HepG2 (cell line): ENCODE data around the gene FNDC10. TPM values are rescaled to one million over a fixed set of nuclear protein-coding genes. Genes with fewer than 3 reads are reported as not detected.

Experiments used
- ATAC-seq: fragments of 200-7000 bp; cut with Tn5 transposase; 3 replicates; pipeline ENCODE4 v1.9.1; 2020; ENCODE audit warnings: mild to moderate bottlenecking, moderate library complexity
- BruUV-seq: library from RNA; stranded (reverse); fragments of 400-500 nt; replicated peaks from 2 replicates; lab custom pipeline; 2021; lab: Mats Ljungman, UMichigan
- CTCF ChIA-PET: fragments of 300-600 bp; formaldehyde crosslinking; extraction: SDS; loops from one replicate; lab custom pipeline; 2021; ENCODE audit warnings: low total read pairs, inconsistent platforms, low intra/inter-chr PET ratio; lab: Yijun Ruan, JAX
- POLR2A ChIA-PET: fragments of 350-600 bp; sonication (Branson Sonifier 250); formaldehyde crosslinking; loops from one replicate; lab custom pipeline; 2020; ENCODE audit warnings: antibody characterized with exemption, inconsistent platforms; lab: Yijun Ruan, JAX
- DNase-seq: peaks from one replicate; pipeline ENCODE4 v3.0.0-alpha.2; 2015; ENCODE audit warnings: low spot score
- FAIRE-seq: peaks from 3 replicates; lab custom pipeline; 2011; peaks lifted over from hg19 to GRCh38; lab: Jason Lieb, UNC
- H2AFZ ChIP-seq: one replicate; pipeline ENCODE4 v1.6.1; 2011; ENCODE audit warnings: low read length, inconsistent platforms
- H3K27ac ChIP-seq: fragments of 300-600 bp; 3 replicates; pipeline ENCODE4 v1.8.0; 2011; ENCODE audit warnings: mixed run types, mild to moderate bottlenecking, mixed read lengths, low read length, inconsistent platforms; ENCODE audit not compliant: insufficient read depth; ENCODE audit errors: extremely low read length
- H3K27me3 ChIP-seq, 2 experiments: fragments of 200-600 bp in 1 of 2; 2 replicates in 1 of 2; 3 replicates in 1 of 2; pipeline versions ENCODE4 v1.6.0 to v1.8.0; 2011; ENCODE audit warnings: low read length in 2 of 2, mild to moderate bottlenecking in 2 of 2, moderate library complexity in 2 of 2, inconsistent platforms in 1 of 2; ENCODE audit not compliant: insufficient read depth in 2 of 2, control insufficient read depth in 1 of 2
- H3K36me3 ChIP-seq, 2 experiments: fragments of 200-600 bp in 1 of 2; replicated peaks in 1 of 2; 2 replicates in 1 of 2; 3 replicates in 1 of 2; pipeline versions ENCODE4 v1.5.1 to v1.8.0; 2011; ENCODE audit warnings: low read length in 2 of 2, inconsistent platforms in 1 of 2; ENCODE audit not compliant: insufficient read depth in 2 of 2, control insufficient read depth in 1 of 2
- H3K4me1 ChIP-seq: 2 replicates; pipeline ENCODE4 v1.5.1; 2012; ENCODE audit warnings: low read length, inconsistent platforms; ENCODE audit not compliant: insufficient read depth
- H3K4me2 ChIP-seq: 2 replicates; pipeline ENCODE4 v1.6.0; 2011; ENCODE audit warnings: low read depth, low read length, inconsistent platforms
- H3K4me3 ChIP-seq, 3 experiments: fragments of 200-600 bp in 1 of 3; sonication (generic), shearing (Covaris generic) in 1 of 3; replicated peaks in 1 of 3; 2 replicates each; pipeline ENCODE4 v1.5.1; 2011 to 2016; ENCODE audit warnings: low read length in 3 of 3, inconsistent platforms in 2 of 3, low read depth in 2 of 3, mild to moderate bottlenecking in 2 of 3, control low read depth in 1 of 3, mixed read lengths in 1 of 3; ENCODE audit not compliant: insufficient read depth in 1 of 3
- H3K79me2 ChIP-seq: one replicate; pipeline ENCODE4 v1.6.1; 2011; ENCODE audit warnings: low read length, inconsistent platforms; ENCODE audit not compliant: insufficient read depth
- H3K9ac ChIP-seq: 2 replicates; pipeline ENCODE4 v1.6.0; 2011; ENCODE audit warnings: mild to moderate bottlenecking, low read depth, low read length, inconsistent platforms; ENCODE audit not compliant: insufficient read depth
- H3K9me3 ChIP-seq: 2 replicates; pipeline ENCODE4 v1.5.1; 2012; ENCODE audit warnings: mild to moderate bottlenecking, low read length
- H4K20me1 ChIP-seq: 2 replicates; pipeline ENCODE4 v1.6.0; 2011; ENCODE audit warnings: inconsistent platforms, mild to moderate bottlenecking, low read length, moderate library complexity; ENCODE audit not compliant: insufficient read depth
- ATRX ChIP-seq: sonication (generic); formaldehyde crosslinking; IDR thresholded peaks from 2 replicates; pipeline ENCODE4 v1.4.0; 2020; ENCODE audit warnings: missing genetic modification reagents, borderline replicate concordance
- HMGA1 ChIP-seq: sonication (generic); formaldehyde crosslinking; conservative IDR thresholded peaks from 2 replicates; pipeline ENCODE4 v1.4.0; 2020; ENCODE audit warnings: missing genetic modification reagents
- MZF1 ChIP-seq: sonication (generic); formaldehyde crosslinking; IDR thresholded peaks from 2 replicates; pipeline ENCODE4 v1.8.1; 2023; ENCODE audit warnings: mild to moderate bottlenecking, missing genetic modification reagents, borderline replicate concordance
- PRMT3 ChIP-seq: sonication (generic); formaldehyde crosslinking; IDR thresholded peaks from 2 replicates; pipeline ENCODE4 v1.8.1; 2022; ENCODE audit warnings: low read depth, mild to moderate bottlenecking, moderate library complexity, missing genetic modification reagents, borderline replicate concordance
- TMF1 ChIP-seq: sonication (generic); formaldehyde crosslinking; IDR thresholded peaks from 2 replicates; pipeline ENCODE4 v1.8.1; 2022; ENCODE audit warnings: low read depth, missing genetic modification reagents
- ZBTB38 ChIP-seq: sonication (generic); formaldehyde crosslinking; IDR thresholded peaks from 2 replicates; pipeline ENCODE4 v1.5.1; 2020; ENCODE audit warnings: mild to moderate bottlenecking, missing genetic modification reagents
- ZNF318 ChIP-seq: sonication (generic); formaldehyde crosslinking; IDR thresholded peaks from 2 replicates; pipeline ENCODE4 v1.4.0; 2020; ENCODE audit warnings: mild to moderate bottlenecking, missing genetic modification reagents
- WGBS: methylation state at CpG from one replicate; pipeline ENCODE4 v1.1.6; 2017; ENCODE audit warnings: low lambda C conversion rate; 5-methylcytosine and 5-hydroxymethylcytosine counted together
- in situ Hi-C: cut with HindIII; loops from 2 replicates; pipeline ENCODE4 v1.10.0; 2017; ENCODE audit warnings: low pct_unique_long_range_greater_than_20kb; ENCODE audit not compliant: extremely low pct_ligation_motif_present
- intact Hi-C: fragments of 100-400 bp; cut with micrococcal nuclease; formaldehyde crosslinking; loops from one replicate; pipeline ENCODE4 v1.10.0; 2022; ENCODE audit not compliant: unreplicated experiment
- polyA plus RNA-seq, 8 experiments: library from polyadenylated mRNA; depleted of rRNA in 3 of 8; stranded (reverse) in 7 of 8; unstranded in 1 of 8; fragments of >200 nt; fragmentation: Illumina TruSeq in 4 of 8; extraction: Trizol in 4 of 8; gene quantifications; 2 replicates each; pipeline versions ENCODE4 v1.2.1 to v1.2.3, GENCODE V29; 2011 to 2016; ENCODE audit warnings: low read depth in 4 of 8, missing spikeins in 1 of 8, mixed read lengths in 1 of 8; ENCODE audit not compliant: insufficient read depth in 1 of 8
- total RNA-seq, 5 experiments: library from RNA; depleted of rRNA; stranded (reverse); fragments of >200 nt; fragmentation: Illumina TruSeq; extraction: Trizol; gene quantifications; 2 replicates each; pipeline ENCODE4 v1.2.3, GENCODE V29; 2016; ENCODE audit warnings: low read depth in 1 of 5

The FNDC10 gene
- total and polyA plus RNA-seq, 2 of the 13 experiments (the other 11 are each of a cell fraction or from before 2014, with no cell fraction given) = 2.2 to 2.5 TPM

- Histone ChIP-seq H3K27ac (no peak overlapping the region), H3K79me2 (peaks cover 84% of the 10 kb centered on the region), H3K4me2 (no peak overlapping the region; the same call in 1 of the 2 replicates), H3K4me3 (no peak overlapping the region), H2AFZ (no peak overlapping the region), H3K4me1 (peaks cover 21% of the 10 kb centered on the region), H4K20me1 (peaks cover 32% of the 10 kb centered on the region), H3K9me3 (no peaks in the 10 kb centered on the region), H3K27me3 (peaks cover 0 to 2% of the 10 kb centered on the region in 2 experiments; a peak in 1 of 5 replicates), H3K36me3 (peaks cover 15 to 33% of the 10 kb centered on the region in 2 experiments), H3K9ac (0 out of 2 replicates have a peak overlapping the region, but pooled peaks have one; percentile 23)
- BruUV-seq = no TSS peak
- no peak for TF ChIP-seq TMF1 (CRISPR knock-in tag)
- CTCF ChIA-PET = no interaction called here
- intact Hi-C loops = no loop called here
- no peak for DNase-seq
- in situ Hi-C loops = no loop called here
- WGBS = 100% methylated on average over 5 of the region's 7 CpGs
- no peak for FAIRE-seq
- ATAC-seq = no peak
- POLR2A ChIA-PET = interaction anchor here (1.1 kb wide), 1 partner anchor 19 kb away, joined by 3 read pairs; no protein-coding TSS in a partner anchor
Measured at GRCh38 chr1:1569341-1569740, 30.6 kb downstream of the FNDC10 start.

GRCh38 chr1:1567891-1568291, 32.0 kb downstream of the FNDC10 start:
- Histone ChIP-seq H3K9me3 (no peaks in the 10 kb centered on the region), H2AFZ (no peak overlapping the region), H3K36me3 (peaks cover 17 to 45% of the 10 kb centered on the region in 2 experiments), H3K4me1 (peaks cover 14% of the 10 kb centered on the region), H3K79me2 (peaks cover 75% of the 10 kb centered on the region), H3K27ac (no peak overlapping the region), H4K20me1 (peaks cover 29% of the 10 kb centered on the region), H3K9ac (no peak overlapping the region), H3K4me2 (no peak overlapping the region), H3K27me3 (no peaks in the 10 kb centered on the region), H3K4me3 (no peak overlapping the region)
- intact Hi-C loops = no loop called here
- FAIRE-seq (no peak), DNase-seq (no peak), ATAC-seq (no peak)
- in situ Hi-C loops = no loop called here
- POLR2A ChIA-PET = no interaction called here
- CTCF ChIA-PET = no interaction called here
- no TSS peak for BruUV-seq
- TF ChIP-seq ZBTB38 (CRISPR knock-in tag) = no peak
- TF ChIP-seq HMGA1 (CRISPR knock-in tag) = no peak
- no peak for TF ChIP-seq ZNF318 (CRISPR knock-in tag)
- no peak for TF ChIP-seq MZF1 (CRISPR knock-in tag)
- TF ChIP-seq PRMT3 = no peak
- no peak for TF ChIP-seq ATRX (CRISPR knock-in tag)
- 97% methylated on average over 10 of the region's 10 CpGs for WGBS
